Spleen (tissue), 7 donors: ENCODE measurements around the gene UQCC3.

Experiments used
- CTCF ChIP-seq, 11 experiments: fragments of 200-600 bp in 7 of 11; fragments of 450-650 bp in 4 of 11; sonication (generic) in 4 of 11; IDR thresholded peaks in 8 of 11; conservative IDR thresholded peaks in 3 of 11; 1 replicate in 7 of 11; 2 replicates in 4 of 11; pipeline versions ENCODE4 v1.4.0 to v1.8.0; 2016 to 2021; ENCODE audit warnings: antibody characterized with exemption in 11 of 11, inconsistent platforms in 4 of 11, mild to moderate bottlenecking in 1 of 11
- POLR2AphosphoS5 ChIP-seq, 3 donors: sonication (generic); formaldehyde crosslinking; IDR thresholded peaks; one replicate each; pipeline ENCODE4 v1.5.1; 2017; ENCODE audit warnings: antibody characterized with exemption in 3 of 3
- donor health status: DM: no; HTN: no; CAD: no; lungs with moderate emphysema.
- donor health status: DM: no; HTN: no; CAD: no.
- donor health status: DM: no; HTN: no; CAD: no.

GRCh38 chr11:62708392-62708791 is 36.9 kb downstream of the UQCC3 start:
- TF ChIP-seq POLR2AphosphoS5 (IDR thresholded peaks at IDR 0.05) = no peak
- TF ChIP-seq CTCF (IDR thresholded peaks at IDR 0.05 in 8 of 11, conservative IDR thresholded peaks at IDR 0.05 in 3 of 11) = no peak
